HEK293 (cell line): ENCODE data around the gene ETV6.

Source experiments
- CTCF ChIA-PET: fragments of 350-600 bp; formaldehyde crosslinking; extraction: SDS; loops from one replicate; lab custom pipeline; 2021; ENCODE audit warnings: antibody characterized with exemption; lab: Yijun Ruan, JAX
- POLR2A ChIA-PET: fragments of 300-600 bp; formaldehyde crosslinking; extraction: SDS; loops from one replicate; lab custom pipeline; 2020; ENCODE audit warnings: antibody characterized with exemption, inconsistent platforms; lab: Yijun Ruan, JAX
- H3K27ac ChIP-seq: fragments of 200-500 bp; sonication (Bioruptor generic); 2 replicates; pipeline ENCODE4 v1.5.1; 2014; ENCODE audit warnings: low read depth, low read length, control low read depth, inconsistent platforms; ENCODE audit errors: extremely low read depth
- H3K36me3 ChIP-seq, 2 experiments: fragments of 200-500 bp in 1 of 2; sonication (Bioruptor generic) in 1 of 2; 1 replicate in 1 of 2; 2 replicates in 1 of 2; pipeline ENCODE4 v1.5.1; 2014 to 2017; ENCODE audit warnings: inconsistent platforms in 2 of 2, low read length in 2 of 2; ENCODE audit not compliant: control insufficient read depth in 2 of 2, insufficient read depth in 1 of 2
- H3K4me1 ChIP-seq: fragments of 200-500 bp; sonication (Bioruptor generic); 2 replicates; pipeline ENCODE4 v1.5.1; 2014; ENCODE audit warnings: mild to moderate bottlenecking, low read length, inconsistent platforms; ENCODE audit not compliant: control insufficient read depth, insufficient read depth
- H3K4me3 ChIP-seq: 2 replicates; pipeline ENCODE4 v1.5.1; 2011; ENCODE audit warnings: low read depth, mild to moderate bottlenecking, control low read depth, low read length, moderate library complexity
- H3K9me3 ChIP-seq: fragments of 200-500 bp; sonication (Bioruptor generic); 2 replicates; pipeline ENCODE4 v1.5.1; 2014; ENCODE audit warnings: low read depth, low read length, inconsistent platforms; ENCODE audit not compliant: control insufficient read depth, insufficient read depth
- EGR2 ChIP-seq: fragments of 450-650 bp; formaldehyde crosslinking; IDR thresholded peaks from 2 replicates; pipeline ENCODE4 v1.5.1; 2016; ENCODE audit warnings: low read depth, missing biosample characterization, missing genetic modification characterization
- GLIS1 ChIP-seq: fragments of 450-650 bp; formaldehyde crosslinking; IDR thresholded peaks from 2 replicates; pipeline ENCODE4 v1.5.1; 2016; ENCODE audit warnings: missing biosample characterization, missing genetic modification characterization
- HOXC10 ChIP-seq: sonication (generic); formaldehyde crosslinking; IDR thresholded peaks from 2 replicates; pipeline ENCODE4 v1.8.1; 2023; ENCODE audit warnings: mild to moderate bottlenecking, missing genetic modification reagents
- KLF16 ChIP-seq: fragments of 450-650 bp; formaldehyde crosslinking; IDR thresholded peaks from 2 replicates; pipeline ENCODE4 v1.5.1; 2017; ENCODE audit warnings: missing biosample characterization, missing genetic modification characterization
- SCRT2 ChIP-seq: fragments of 450-650 bp; formaldehyde crosslinking; IDR thresholded peaks from 2 replicates; pipeline ENCODE4 v1.5.1; 2016; ENCODE audit warnings: missing biosample characterization, missing genetic modification characterization
- ZFHX2 ChIP-seq: fragments of 450-650 bp; formaldehyde crosslinking; conservative IDR thresholded peaks from 2 replicates; pipeline ENCODE4 v1.5.1; 2016; ENCODE audit warnings: missing biosample characterization, missing genetic modification characterization
- ZNF10 ChIP-seq: fragments of 450-650 bp; formaldehyde crosslinking; IDR thresholded peaks from 2 replicates; pipeline ENCODE4 v1.5.1; 2017; ENCODE audit warnings: missing biosample characterization, missing genetic modification characterization
- ZNF132 ChIP-seq: fragments of 450-650 bp; formaldehyde crosslinking; IDR thresholded peaks from 2 replicates; pipeline ENCODE4 v1.5.1; 2017; ENCODE audit warnings: missing biosample characterization, missing genetic modification characterization, borderline replicate concordance
- ZNF169 ChIP-seq: fragments of 450-650 bp; formaldehyde crosslinking; IDR thresholded peaks from 2 replicates; pipeline ENCODE4 v1.5.1; 2016; ENCODE audit warnings: missing biosample characterization, missing genetic modification characterization
- ZNF184 ChIP-seq: fragments of 450-650 bp; IDR thresholded peaks from 2 replicates; pipeline ENCODE4 v1.5.1; 2018; ENCODE audit warnings: missing biosample characterization, mild to moderate bottlenecking, missing genetic modification characterization
- ZNF391 ChIP-seq: fragments of 450-650 bp; formaldehyde crosslinking; IDR thresholded peaks from 2 replicates; pipeline ENCODE4 v1.5.1; 2016; ENCODE audit warnings: low read depth, missing biosample characterization, missing genetic modification characterization, borderline replicate concordance
- ZNF510 ChIP-seq: fragments of 450-650 bp; formaldehyde crosslinking; IDR thresholded peaks from 2 replicates; pipeline ENCODE4 v1.5.1; 2018; ENCODE audit warnings: mild to moderate bottlenecking, missing genetic modification characterization, missing biosample characterization; ENCODE audit not compliant: insufficient replicate concordance
- ZNF529 ChIP-seq: fragments of 450-650 bp; formaldehyde crosslinking; IDR thresholded peaks from 2 replicates; pipeline ENCODE4 v1.5.1; 2017; ENCODE audit warnings: missing genetic modification characterization, missing biosample characterization; ENCODE audit not compliant: insufficient replicate concordance
- ZNF558 ChIP-seq: fragments of 450-650 bp; formaldehyde crosslinking; IDR thresholded peaks from 2 replicates; pipeline ENCODE4 v1.5.1; 2016; ENCODE audit warnings: missing biosample characterization, missing genetic modification characterization
- ZNF585B ChIP-seq: fragments of 450-650 bp; formaldehyde crosslinking; IDR thresholded peaks from 2 replicates; pipeline ENCODE4 v1.5.1; 2016; ENCODE audit warnings: missing biosample characterization, missing genetic modification characterization
- ZNF624 ChIP-seq: fragments of 450-650 bp; formaldehyde crosslinking; IDR thresholded peaks from 2 replicates; pipeline ENCODE4 v1.5.1; 2017; ENCODE audit warnings: missing biosample characterization, missing genetic modification characterization
- ZNF654 ChIP-seq: fragments of 450-650 bp; formaldehyde crosslinking; IDR thresholded peaks from 2 replicates; pipeline ENCODE4 v1.5.1; 2016; ENCODE audit warnings: low read depth, missing biosample characterization, missing genetic modification characterization
- ZNF664 ChIP-seq: fragments of 450-650 bp; formaldehyde crosslinking; IDR thresholded peaks from 2 replicates; pipeline ENCODE4 v1.5.1; 2016; ENCODE audit warnings: missing biosample characterization, missing genetic modification characterization
- ZNF791 ChIP-seq: fragments of 450-650 bp; formaldehyde crosslinking; IDR thresholded peaks from 2 replicates; pipeline ENCODE4 v1.5.1; 2016; ENCODE audit warnings: missing biosample characterization, missing genetic modification characterization
- ZNF792 ChIP-seq: fragments of 450-650 bp; formaldehyde crosslinking; IDR thresholded peaks from 2 replicates; pipeline ENCODE4 v1.5.1; 2016; ENCODE audit warnings: missing biosample characterization, missing genetic modification characterization
- TF ChIP-seq, protein P1 (sequence below): fragments of 450-650 bp; formaldehyde crosslinking; IDR thresholded peaks from 2 replicates; pipeline ENCODE4 v1.5.1; 2016; ENCODE audit warnings: missing biosample characterization, missing genetic modification characterization, borderline replicate concordance
- TF ChIP-seq, protein P2 (sequence below): fragments of 450-650 bp; formaldehyde crosslinking; IDR thresholded peaks from 2 replicates; pipeline ENCODE4 v1.5.1; 2016; ENCODE audit warnings: missing biosample characterization, missing genetic modification characterization
- TF ChIP-seq, protein P3 (sequence below): IDR thresholded peaks from 2 replicates; pipeline ENCODE4 v1.6.1; 2011; ENCODE audit warnings: mild to moderate bottlenecking, low read depth, low read length, borderline replicate concordance
- TF ChIP-seq, protein P4 (sequence below): fragments of 450-650 bp; formaldehyde crosslinking; IDR thresholded peaks from 2 replicates; pipeline ENCODE4 v1.5.1; 2017; ENCODE audit warnings: missing biosample characterization, missing genetic modification characterization

Gene ETV6

DNA sequence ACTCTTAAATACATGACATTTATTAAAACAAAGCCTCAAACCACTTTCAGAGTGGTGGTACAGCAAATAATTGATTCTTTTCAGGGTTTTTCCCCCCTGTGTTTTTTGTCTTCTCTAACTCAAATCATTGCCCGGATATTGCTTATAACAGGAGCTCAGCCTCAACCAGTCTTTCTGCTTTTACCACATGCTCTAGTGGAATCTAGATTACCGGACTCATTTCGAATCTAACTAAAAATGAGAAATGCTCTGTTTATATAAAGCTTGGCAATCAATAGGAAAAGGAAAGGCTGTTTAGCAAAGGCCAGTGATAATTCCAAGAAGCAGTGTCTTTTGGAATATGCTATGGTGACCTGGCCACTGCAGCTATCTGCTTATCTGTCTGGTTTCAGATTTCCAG is 161.5 kb downstream of the ETV6 start:
- Histone ChIP-seq H3K36me3 (no peaks in the 10 kb centered on the region), H3K4me1 (no peaks in the 10 kb centered on the region), H3K9me3 (no peaks in the 10 kb centered on the region), H3K27ac (no peak overlapping the region), H3K4me3 (no peak overlapping the region)
- TF ChIP-seq ZNF585B (no peak), ZNF664 (tag by site-specific recombination) (no peak), ZNF132 (tag by site-specific recombination) (no peak), ZNF184 (tag by site-specific recombination) (no peak), ZNF10 (tag by site-specific recombination) (no peak), ZNF558 (tag by site-specific recombination) (no peak), HOXC10 (no peak), ZNF169 (no peak), SCRT2 (tag by site-specific recombination) (no peak), EGR2 (tag by site-specific recombination) (no peak), ZNF529 (no peak), KLF16 (tag by site-specific recombination) (no peak), GLIS1 (tag by site-specific recombination) (no peak)
- TF ChIP-seq, protein P1, sequence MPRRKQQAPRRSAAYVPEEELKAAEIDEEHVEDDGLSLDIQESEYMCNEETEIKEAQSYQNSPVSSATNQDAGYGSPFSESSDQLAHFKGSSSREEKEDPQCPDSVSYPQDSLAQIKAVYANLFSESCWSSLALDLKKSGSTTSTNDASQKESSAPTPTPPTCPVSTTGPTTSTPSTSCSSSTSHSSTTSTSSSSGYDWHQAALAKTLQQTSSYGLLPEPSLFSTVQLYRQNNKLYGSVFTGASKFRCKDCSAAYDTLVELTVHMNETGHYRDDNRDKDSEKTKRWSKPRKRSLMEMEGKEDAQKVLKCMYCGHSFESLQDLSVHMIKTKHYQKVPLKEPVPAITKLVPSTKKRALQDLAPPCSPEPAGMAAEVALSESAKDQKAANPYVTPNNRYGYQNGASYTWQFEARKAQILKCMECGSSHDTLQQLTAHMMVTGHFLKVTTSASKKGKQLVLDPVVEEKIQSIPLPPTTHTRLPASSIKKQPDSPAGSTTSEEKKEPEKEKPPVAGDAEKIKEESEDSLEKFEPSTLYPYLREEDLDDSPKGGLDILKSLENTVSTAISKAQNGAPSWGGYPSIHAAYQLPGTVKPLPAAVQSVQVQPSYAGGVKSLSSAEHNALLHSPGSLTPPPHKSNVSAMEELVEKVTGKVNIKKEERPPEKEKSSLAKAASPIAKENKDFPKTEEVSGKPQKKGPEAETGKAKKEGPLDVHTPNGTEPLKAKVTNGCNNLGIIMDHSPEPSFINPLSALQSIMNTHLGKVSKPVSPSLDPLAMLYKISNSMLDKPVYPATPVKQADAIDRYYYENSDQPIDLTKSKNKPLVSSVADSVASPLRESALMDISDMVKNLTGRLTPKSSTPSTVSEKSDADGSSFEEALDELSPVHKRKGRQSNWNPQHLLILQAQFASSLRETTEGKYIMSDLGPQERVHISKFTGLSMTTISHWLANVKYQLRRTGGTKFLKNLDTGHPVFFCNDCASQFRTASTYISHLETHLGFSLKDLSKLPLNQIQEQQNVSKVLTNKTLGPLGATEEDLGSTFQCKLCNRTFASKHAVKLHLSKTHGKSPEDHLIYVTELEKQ = no peak
- TF ChIP-seq, protein P2, sequence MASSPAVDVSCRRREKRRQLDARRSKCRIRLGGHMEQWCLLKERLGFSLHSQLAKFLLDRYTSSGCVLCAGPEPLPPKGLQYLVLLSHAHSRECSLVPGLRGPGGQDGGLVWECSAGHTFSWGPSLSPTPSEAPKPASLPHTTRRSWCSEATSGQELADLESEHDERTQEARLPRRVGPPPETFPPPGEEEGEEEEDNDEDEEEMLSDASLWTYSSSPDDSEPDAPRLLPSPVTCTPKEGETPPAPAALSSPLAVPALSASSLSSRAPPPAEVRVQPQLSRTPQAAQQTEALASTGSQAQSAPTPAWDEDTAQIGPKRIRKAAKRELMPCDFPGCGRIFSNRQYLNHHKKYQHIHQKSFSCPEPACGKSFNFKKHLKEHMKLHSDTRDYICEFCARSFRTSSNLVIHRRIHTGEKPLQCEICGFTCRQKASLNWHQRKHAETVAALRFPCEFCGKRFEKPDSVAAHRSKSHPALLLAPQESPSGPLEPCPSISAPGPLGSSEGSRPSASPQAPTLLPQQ = no peak
- POLR2A ChIA-PET = no interaction called here
- CTCF ChIA-PET = interaction anchor here (0.7 kb wide), 1 partner anchor 18 kb away, joined by 12 read pairs; no protein-coding TSS in a partner anchor

DNA sequence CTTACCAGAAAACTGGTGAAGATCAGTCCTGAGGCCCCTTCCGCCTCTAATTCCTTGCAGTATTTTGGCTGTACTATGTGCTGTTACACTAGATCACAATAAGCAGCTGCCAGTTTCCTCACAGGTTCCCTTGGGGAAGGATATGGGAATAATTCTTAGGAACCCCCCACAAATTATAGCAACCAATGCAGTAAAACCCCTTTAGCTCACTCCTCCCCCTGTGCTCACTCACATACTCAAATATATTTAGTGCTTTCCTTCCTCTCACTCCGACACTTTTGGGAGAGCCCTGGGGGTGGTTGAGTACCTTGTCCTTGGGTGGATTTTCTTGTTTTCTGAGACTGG is 162.7 kb downstream of the ETV6 start:
- Histone ChIP-seq H3K4me3 (no peak overlapping the region), H3K27ac (no peak overlapping the region), H3K36me3 (no peaks in the 10 kb centered on the region), H3K9me3 (no peaks in the 10 kb centered on the region), H3K4me1 (no peaks in the 10 kb centered on the region)
- TF ChIP-seq ZNF585B = no peak
- TF ChIP-seq ZNF510 (tag by site-specific recombination) = no peak
- TF ChIP-seq ZNF558 (tag by site-specific recombination) = no peak
- no peak for TF ChIP-seq ZNF654 (tag by site-specific recombination)
- no peak for TF ChIP-seq ZNF624 (tag by site-specific recombination)
- no peak for TF ChIP-seq ZNF791 (tag by site-specific recombination)
- TF ChIP-seq ZNF792 (tag by site-specific recombination) = no peak
- TF ChIP-seq, protein P3, sequence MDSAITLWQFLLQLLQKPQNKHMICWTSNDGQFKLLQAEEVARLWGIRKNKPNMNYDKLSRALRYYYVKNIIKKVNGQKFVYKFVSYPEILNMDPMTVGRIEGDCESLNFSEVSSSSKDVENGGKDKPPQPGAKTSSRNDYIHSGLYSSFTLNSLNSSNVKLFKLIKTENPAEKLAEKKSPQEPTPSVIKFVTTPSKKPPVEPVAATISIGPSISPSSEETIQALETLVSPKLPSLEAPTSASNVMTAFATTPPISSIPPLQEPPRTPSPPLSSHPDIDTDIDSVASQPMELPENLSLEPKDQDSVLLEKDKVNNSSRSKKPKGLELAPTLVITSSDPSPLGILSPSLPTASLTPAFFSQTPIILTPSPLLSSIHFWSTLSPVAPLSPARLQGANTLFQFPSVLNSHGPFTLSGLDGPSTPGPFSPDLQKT = no peak
- TF ChIP-seq, protein P4, sequence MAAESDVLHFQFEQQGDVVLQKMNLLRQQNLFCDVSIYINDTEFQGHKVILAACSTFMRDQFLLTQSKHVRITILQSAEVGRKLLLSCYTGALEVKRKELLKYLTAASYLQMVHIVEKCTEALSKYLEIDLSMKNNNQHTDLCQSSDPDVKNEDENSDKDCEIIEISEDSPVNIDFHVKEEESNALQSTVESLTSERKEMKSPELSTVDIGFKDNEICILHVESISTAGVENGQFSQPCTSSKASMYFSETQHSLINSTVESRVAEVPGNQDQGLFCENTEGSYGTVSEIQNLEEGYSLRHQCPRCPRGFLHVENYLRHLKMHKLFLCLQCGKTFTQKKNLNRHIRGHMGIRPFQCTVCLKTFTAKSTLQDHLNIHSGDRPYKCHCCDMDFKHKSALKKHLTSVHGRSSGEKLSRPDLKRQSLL (tag by site-specific recombination) = no peak
- no peak for TF ChIP-seq ZNF169
- no peak for TF ChIP-seq ZNF391 (tag by site-specific recombination)
- no peak for TF ChIP-seq ZFHX2 (tag by site-specific recombination)
- TF ChIP-seq ZNF132 (tag by site-specific recombination) = no peak
- CTCF ChIA-PET = interaction anchor here (1.5 kb wide), 1 partner anchor 221 kb away, joined by 5 read pairs; no protein-coding TSS in a partner anchor
- POLR2A ChIA-PET = no interaction called here
